Adipose tissue (tissue), 3 donors: Measurements from ENCODE around the gene EIF5A2. TPM values are rescaled to one million over a fixed set of nuclear protein-coding genes. Genes with fewer than 3 reads are reported as not detected.
"Not testable (repeated sequence)": the region's sequence is repeated elsewhere in the genome, so short reads cannot be mapped to it uniquely, and the experiment has no call there.

Source experiments
- H3K27ac ChIP-seq: one replicate; pipeline ENCODE4 v1.5.1; 2013; ENCODE audit warnings: low read depth, low read length
- WGBS, 3 donors: extraction: QIAGEN DNeasy Blood & Tissue Kit; methylation state at CpG; one replicate each; pipeline ENCODE4 v1.1.7; 2013; 5-methylcytosine and 5-hydroxymethylcytosine counted together
- polyA plus RNA-seq, 3 donors: library from polyadenylated mRNA; stranded (reverse); fragments of 200-250 nt; gene quantifications; one replicate each; pipeline ENCODE4 v1.2.3, GENCODE V29; 2013
- donor health status: healthy with polysubstance abuse.
- donor health status: Bipolar disorder and iron deficiency.
- donor health status: healthy.

The EIF5A2 gene
- polyA plus RNA-seq, 3 donors, result 1.3 to 3.1 (median 2.7) TPM

DNA sequence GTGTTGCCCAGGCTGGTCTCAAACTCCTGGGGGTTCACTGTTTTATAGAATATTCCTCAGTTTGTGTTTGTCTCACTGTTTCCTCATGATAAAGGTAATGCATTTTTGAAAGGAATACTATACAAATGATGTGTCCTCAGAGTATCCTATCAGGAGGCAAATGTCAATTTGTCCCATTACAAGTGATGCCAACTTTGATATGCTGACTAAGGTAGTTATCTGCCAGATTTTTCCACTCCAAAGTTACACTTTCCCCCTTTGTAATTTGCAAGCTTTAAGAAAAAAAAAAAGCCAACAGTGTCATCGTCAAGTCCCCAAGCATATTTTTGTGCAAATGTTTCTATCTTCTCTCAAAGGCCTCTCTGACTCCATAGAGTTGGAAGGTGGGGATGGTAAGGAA, 9.0 kb downstream of the EIF5A2 start:
- no peak overlapping the region for H3K27ac ChIP-seq
- WGBS, 3 donors, result 94 to 97% (median 97%) methylated on average over 1 of the region's 1 CpG

DNA sequence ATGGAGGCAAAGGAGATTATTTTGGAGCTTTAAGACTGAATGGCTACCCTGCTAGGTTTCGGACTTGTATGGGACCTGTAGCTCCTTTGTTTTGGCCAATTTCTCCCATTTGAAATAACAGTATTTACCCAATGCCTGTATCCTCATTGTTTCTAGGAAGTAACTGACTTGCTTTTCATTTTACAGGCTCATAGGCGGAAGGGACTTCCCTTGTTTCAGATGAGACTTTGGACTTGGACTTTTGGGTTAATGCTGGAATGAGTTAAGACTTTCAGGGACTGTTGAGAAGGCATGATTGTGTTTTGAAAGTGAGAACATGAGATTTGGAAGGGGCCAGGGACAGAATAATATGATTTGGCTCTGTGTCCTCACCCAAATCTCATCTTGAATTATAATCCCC, 10.5 kb downstream of the EIF5A2 start:
- WGBS, 3 donors, result 95 to 100% (median 97%) methylated on average over 2 of the region's 2 CpGs
- H3K27ac ChIP-seq, result no peak overlapping the region

DNA sequence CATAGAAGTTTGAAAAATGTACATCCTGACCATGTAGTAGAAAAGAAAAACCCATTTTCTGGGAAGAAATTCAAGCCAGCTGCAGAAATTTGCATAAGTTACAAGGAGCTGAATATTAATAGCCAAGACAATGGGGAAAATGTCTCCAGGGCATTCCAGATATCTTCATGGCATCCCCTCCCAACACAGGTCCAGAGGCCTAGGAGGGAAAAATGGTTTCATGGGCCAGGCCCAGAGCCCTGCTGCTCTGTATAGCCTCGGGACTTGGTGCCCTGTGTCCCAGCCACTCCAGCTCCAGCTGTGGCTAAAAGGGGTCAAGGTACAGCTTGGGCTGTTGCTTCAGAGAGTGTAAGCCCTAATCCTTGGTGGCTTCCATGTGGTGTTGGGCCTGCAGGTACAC, 11.2 kb downstream of the EIF5A2 start:
- WGBS, 3 donors, result 45 to 93% (median 92%) methylated on average over 1 of the region's 1 CpG

DNA sequence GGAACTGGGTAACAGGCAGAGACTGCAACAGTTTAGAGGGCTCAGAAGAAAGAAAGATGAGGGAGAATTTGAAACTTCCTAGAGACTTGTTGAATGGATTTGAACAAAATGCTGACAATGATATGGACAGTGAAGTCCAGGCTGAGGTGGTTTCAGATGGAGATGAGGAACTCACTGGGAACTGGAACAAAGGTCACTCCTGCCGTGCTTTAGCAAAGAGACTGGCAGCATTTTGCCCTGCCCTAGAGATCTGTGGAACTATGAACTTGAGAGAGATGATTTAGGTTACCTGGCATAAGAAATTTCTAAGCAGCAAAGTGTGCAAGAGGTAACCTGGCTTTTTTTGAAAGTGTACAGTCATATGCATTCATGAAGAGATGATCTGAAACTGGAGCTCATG, 11.7 kb downstream of the EIF5A2 start:
- 83 to 96% (median 91%) methylated on average over 1 of the region's 1 CpG for WGBS, 3 donors

More for the DNA sequence above, 11.2 kb downstream of the EIF5A2 start:
- H3K27ac ChIP-seq, result not testable (repeated sequence)

DNA sequence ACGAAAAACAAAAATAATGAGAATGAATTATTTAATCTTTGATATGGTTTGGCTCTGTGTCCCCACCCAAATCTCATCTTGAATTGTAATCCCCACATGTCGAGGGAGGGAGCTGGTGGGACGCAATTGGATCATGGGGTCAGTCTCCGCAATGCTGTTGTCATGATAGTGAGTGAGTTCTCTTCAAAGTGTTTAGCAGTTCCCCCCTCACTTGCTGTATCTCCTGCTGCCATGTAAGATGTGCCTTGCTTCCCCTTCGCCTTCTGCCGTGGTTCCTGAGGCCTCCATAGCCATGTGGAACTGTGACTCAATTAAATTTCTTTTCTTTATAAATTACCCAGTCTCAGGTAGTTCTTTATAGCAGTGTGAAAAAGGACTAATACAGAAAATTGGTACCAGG, 12.1 kb downstream of the EIF5A2 start:
- H3K27ac ChIP-seq, result not testable (repeated sequence)
- 89 to 97% (median 96%) methylated on average over 6 of the region's 6 CpGs for WGBS, 3 donors

More for the DNA sequence above, 11.7 kb downstream of the EIF5A2 start:
- H3K27ac ChIP-seq, result no peak overlapping the region

DNA sequence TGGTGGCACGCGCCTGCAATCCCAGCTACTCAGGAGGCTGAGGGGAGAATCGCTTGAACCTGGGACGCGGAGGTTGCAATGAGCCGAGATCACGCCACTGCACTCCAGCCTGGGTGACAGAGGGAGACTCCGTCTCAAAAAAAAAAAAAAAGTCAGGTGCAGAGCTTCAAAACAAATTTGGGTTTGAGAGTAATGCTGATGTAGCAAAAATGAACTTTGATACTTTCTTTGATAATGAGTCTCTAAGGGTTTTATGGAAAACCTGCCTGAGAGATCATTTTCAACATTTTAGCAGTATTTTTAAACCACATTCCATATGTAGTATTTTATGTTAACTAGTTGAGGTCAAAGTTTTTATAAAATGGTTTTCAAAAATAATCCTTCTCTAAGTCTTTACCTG, 14.5 kb downstream of the EIF5A2 start:
- H3K27ac ChIP-seq, result no peak overlapping the region
- 94 to 98% (median 97%) methylated on average over 8 of the region's 8 CpGs for WGBS, 3 donors

DNA sequence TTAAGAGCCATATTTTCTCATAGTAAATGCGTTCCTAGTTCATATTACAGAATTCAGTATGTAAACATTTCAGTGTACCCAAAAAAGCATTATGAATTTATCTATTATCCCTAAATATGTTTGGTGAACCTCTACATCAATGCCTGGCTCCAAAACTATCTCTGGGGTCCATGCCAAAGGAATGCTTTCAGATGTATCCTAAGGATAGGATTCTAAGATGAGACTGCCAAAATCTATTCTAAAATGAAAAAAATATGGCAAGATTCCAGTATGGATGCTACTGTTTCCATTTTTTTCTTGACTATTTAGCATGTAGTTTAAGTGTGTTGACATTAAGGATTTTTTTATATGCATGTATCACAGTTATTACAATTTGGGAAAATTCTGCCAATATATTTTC, 18.8 kb downstream of the EIF5A2 start:
- 63 to 93% (median 70%) methylated on average over 1 of the region's 1 CpG for WGBS, 3 donors
- H3K27ac ChIP-seq, result no peak overlapping the region

- H3K27ac ChIP-seq, result no peak overlapping the region
These were observed 19.3 kb downstream of the EIF5A2 start for GRCh38 chr3:170889132-170889531.

- 89 to 96% (median 91%) methylated on average over 17 to 20 of the region's 24 CpGs for WGBS, 3 donors
These were observed 24.1 kb downstream of the EIF5A2 start for GRCh38 chr3:170884109-170884930.

DNA sequence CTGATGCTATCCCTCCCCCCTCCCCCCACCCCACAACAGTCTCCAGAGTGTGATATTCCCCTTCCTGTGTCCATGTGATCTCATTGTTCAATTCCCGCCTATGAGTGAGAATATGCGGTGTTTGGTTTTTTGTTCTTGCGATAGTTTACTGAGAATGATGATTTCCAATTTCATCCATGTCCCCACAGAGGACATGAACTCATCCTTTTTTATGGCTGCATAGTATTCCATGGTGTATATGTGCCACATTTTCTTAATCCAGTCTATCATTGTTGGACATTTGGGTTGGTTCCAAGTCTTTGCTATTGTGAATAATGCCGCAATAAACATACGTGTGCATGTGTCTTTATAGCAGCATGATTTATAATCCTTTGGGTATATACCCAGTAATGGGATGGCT, 29.7 kb downstream of the EIF5A2 start:
- H3K27ac ChIP-seq, result not testable (repeated sequence)
- 87 to 100% (median 90%) methylated on average over 1 to 2 of the region's 5 CpGs for WGBS, 3 donors

More at GRCh38 chr3:170884109-170884930, 24.1 kb downstream of the EIF5A2 start:
- not testable (repeated sequence) for H3K27ac ChIP-seq

DNA sequence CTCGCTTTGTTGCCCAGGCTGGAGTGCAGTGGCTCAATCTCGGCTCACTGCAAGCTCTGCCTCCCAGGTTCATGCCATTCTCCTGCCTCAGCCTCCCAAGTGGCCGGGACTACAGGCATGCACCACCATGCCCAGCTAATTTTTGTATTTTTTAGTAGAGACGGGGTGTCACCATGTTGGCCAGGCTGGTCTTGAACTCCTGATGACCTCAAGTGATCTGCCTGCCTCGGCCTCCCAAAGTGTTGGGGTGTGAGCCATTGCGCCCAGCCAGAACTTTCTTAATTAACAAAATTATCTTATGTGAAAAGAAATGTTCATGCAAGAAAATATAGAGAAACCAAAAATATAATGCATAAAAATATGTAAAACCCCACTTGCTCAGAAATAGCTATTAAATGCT, 31.1 kb downstream of the EIF5A2 start:
- not testable (repeated sequence) for H3K27ac ChIP-seq
- WGBS, 3 donors, result 92 to 96% (median 93%) methylated on average over 6 of the region's 6 CpGs

DNA sequence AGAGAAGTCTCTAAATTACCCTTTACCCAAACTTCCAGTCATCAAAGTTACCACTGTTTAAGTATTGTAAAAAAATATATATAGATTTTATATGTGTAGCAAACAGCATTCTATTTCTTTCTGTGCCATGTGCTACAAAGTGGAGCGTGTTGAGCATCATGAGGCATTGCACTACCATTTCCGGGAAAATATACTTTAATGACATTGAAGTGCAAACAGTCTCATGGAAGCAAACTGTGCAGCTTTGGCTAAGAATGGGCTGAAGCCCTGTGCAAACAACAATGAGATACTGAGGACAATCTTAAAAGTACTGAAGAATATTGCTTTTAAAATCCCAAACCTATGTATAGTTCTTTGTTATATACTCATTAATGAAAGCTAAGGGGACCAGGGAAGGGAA, 31.9 kb downstream of the EIF5A2 start:
- WGBS, 3 donors, result 55 to 94% (median 88%) methylated on average over 2 of the region's 2 CpGs
- H3K27ac ChIP-seq, result no peak overlapping the region

GRCh38 chr3:170869645-170870593, 38.5 kb downstream of the EIF5A2 start, which contains the start of gene RPL22L1:
Gene RPL22L1 (minus strand): TSS chr3:170870195. CDS start chr3:170870167, 28 bp downstream.
- no peak within 1 kb of the TSS for H3K27ac ChIP-seq
- 0 to 1% (median 1%) methylated on average over 59 of the region's 59 CpGs for WGBS, 3 donors

DNA sequence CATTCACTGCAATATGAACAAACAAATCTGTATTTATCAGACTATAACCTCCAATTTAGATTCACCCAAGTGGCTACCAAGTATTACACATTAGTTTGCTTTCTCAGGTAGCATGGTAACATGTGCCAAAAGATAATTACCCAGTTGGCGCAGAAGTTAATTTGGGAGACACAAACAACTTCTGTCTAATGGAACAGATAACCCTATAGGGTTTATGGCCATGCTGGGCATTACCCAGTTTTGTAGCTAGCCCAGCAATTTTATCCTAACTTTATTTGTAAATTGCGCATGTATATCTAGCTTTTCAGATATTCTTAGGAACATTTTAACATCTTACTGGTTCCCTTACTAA, 39.2 kb downstream of the EIF5A2 start:
- 15 to 31% (median 24%) methylated on average over 2 of the region's 2 CpGs for WGBS, 3 donors
- no peak overlapping the region for H3K27ac ChIP-seq

- WGBS, 3 donors, result 76 to 88% (median 76%) methylated on average over 9 of the region's 9 CpGs
- H3K27ac ChIP-seq, result no peak overlapping the region
These were observed 39.7 kb downstream of the EIF5A2 start for GRCh38 chr3:170868577-170869238.

- H3K27ac ChIP-seq, result no peak overlapping the region
- WGBS, 3 donors, result 36 to 57% (median 40%) methylated on average over 1 of the region's 1 CpG
These were observed 41.1 kb downstream of the EIF5A2 start for GRCh38 chr3:170867143-170867937.

DNA sequence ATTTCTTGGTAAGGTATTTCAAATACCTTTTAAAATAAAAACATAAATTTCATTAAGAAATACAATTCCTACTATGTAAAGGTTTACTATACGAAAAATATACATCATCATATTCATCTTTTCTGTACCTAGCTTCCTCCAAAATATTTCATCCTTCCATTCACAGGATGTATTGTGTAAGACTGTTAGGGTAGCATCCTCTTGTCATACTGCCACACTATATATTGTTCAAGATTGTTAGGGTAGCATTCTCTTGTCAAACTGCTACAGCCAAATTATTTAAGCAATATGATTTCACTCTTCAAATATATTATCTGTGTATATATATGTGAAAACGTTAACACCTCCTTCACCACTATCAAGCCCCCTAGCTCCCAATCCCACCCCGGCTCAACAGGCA, 41.9 kb downstream of the EIF5A2 start:
- WGBS, 3 donors, result 79 to 86% (median 80%) methylated on average over 3 of the region's 3 CpGs
- no peak overlapping the region for H3K27ac ChIP-seq
